ENCODE results near the gene CDHR1.

DNA sequence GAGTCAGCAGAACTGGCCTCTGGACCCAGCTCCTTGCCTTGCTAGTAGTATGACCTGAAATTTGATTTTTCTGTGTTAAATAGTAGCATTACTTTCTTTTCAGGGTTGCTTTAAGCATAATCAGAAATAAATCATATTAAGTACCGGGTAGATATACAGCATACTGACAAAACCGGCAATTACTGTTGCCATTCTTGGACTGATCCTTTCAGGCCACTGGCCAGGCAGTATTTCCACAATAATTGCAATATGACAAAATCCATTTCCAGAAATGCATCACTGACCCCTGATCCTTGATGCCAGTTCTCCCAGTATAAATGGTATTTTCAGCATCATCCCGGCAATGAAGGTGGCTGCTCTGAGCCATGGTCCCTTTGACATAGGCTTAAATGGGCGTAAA lies 40.1 kb downstream of the CDHR1 start:
- TF ChIP-seq, protein P1, sequence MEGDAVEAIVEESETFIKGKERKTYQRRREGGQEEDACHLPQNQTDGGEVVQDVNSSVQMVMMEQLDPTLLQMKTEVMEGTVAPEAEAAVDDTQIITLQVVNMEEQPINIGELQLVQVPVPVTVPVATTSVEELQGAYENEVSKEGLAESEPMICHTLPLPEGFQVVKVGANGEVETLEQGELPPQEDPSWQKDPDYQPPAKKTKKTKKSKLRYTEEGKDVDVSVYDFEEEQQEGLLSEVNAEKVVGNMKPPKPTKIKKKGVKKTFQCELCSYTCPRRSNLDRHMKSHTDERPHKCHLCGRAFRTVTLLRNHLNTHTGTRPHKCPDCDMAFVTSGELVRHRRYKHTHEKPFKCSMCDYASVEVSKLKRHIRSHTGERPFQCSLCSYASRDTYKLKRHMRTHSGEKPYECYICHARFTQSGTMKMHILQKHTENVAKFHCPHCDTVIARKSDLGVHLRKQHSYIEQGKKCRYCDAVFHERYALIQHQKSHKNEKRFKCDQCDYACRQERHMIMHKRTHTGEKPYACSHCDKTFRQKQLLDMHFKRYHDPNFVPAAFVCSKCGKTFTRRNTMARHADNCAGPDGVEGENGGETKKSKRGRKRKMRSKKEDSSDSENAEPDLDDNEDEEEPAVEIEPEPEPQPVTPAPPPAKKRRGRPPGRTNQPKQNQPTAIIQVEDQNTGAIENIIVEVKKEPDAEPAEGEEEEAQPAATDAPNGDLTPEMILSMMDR (IDR thresholded peaks at IDR 0.05) = no peak
- TF ChIP-seq POLR2A (IDR thresholded peaks at IDR 0.05) = no peak
